HCEC 1CT (cell line): ENCODE data around the gene PTPN2.
"Not testable (repeated sequence)": the region's sequence is repeated elsewhere in the genome, so short reads cannot be mapped to it uniquely, and the experiment has no call there.

Experiments used
- DNase-seq: peaks from one replicate; pipeline ENCODE4 v3.0.0-alpha.2; 2017

The PTPN2 gene

DNA sequence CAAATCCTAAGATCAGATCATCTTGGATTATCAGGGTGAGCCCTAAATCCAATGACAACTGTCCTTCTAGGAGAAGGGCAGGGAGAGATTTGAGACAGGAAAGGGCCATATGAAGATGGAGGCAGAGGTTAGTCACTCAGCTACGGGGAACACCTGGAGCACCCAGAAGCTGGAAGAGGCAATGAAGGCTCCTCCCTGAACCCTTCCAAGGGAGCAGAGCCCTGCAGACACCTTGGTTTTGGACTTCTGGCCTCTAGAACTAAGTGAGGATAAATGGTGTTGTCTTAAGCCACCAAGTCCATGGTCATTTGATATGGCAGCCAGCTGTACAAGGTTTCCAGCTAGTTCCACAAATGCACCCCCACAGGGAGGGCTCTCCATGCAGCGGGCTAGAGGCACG, 6.9 kb upstream of the PTPN2 start:
- DNase-seq, result no peak

DNA sequence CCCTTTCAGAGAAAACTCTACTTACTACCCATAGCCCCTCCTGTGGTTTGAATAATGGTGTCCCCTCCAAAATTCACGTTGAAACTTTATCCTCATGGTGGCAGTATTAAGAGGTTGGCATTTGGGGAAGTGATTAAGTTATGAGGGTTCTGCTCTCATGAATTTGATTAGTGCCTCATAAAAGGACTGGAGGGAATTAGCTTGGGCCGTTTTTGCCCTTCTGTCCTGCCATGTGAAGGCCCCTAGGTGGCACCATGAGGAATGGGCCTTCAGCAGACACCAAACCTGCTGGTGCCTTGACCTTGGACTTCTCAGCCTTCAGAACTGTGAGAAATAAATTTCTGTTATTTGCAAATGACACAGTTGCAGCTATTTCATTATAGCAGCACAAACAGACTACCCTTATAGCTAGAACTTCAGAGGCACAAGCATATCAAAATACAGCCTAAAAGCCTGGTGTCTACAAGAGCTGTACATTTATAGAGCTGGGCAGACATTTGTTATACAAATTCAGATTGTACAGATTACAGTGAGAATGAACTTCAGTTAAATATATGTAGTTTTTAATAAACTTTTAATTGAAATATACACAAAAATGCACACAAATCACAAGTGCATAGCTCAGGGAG, 2.6 kb upstream of the PTPN2 start:
- DNase-seq, result peak; percentile 20

- DNase-seq, result no peak
These were observed 1.5 kb upstream of the PTPN2 start for GRCh38 chr18:12885500-12885899.

GRCh38 chr18:12884406-12885323, 628 bp upstream of the PTPN2 start:
- DNase-seq, result no peak

GRCh38 chr18:12883372-12883683, 709 bp downstream of the PTPN2 start:
- DNase-seq, result no peak

GRCh38 chr18:12882453-12883371, 1.3 kb downstream of the PTPN2 start:
- no peak for DNase-seq

- DNase-seq, result no peak
These were observed 3.5 kb downstream of the PTPN2 start for GRCh38 chr18:12880541-12880910.

- DNase-seq, result no peak
These were observed 4.0 kb downstream of the PTPN2 start for GRCh38 chr18:12879840-12880540.

- DNase-seq, result not testable (repeated sequence)
These were observed 9.0 kb downstream of the PTPN2 start for GRCh38 chr18:12874992-12875391.

GRCh38 chr18:12873961-12874567, 10.0 kb downstream of the PTPN2 start:
- not testable (repeated sequence) for DNase-seq

GRCh38 chr18:12872408-12872807, 11.6 kb downstream of the PTPN2 start:
- no peak for DNase-seq

- DNase-seq, result no peak
These were observed 15.5 kb downstream of the PTPN2 start for GRCh38 chr18:12868576-12868975.

GRCh38 chr18:12867441-12868123, 16.5 kb downstream of the PTPN2 start:
- no peak for DNase-seq

- DNase-seq, result no peak
These were observed 20.3 kb downstream of the PTPN2 start for GRCh38 chr18:12863687-12864216.

GRCh38 chr18:12862874-12863482, 21.1 kb downstream of the PTPN2 start:
- DNase-seq, result no peak

- DNase-seq, result no peak
These were observed 21.6 kb downstream of the PTPN2 start for GRCh38 chr18:12862467-12862866.

- DNase-seq, result no peak
These were observed 22.4 kb downstream of the PTPN2 start for GRCh38 chr18:12861637-12862036.

GRCh38 chr18:12860530-12860929, 23.5 kb downstream of the PTPN2 start:
- DNase-seq, result no peak

DNA sequence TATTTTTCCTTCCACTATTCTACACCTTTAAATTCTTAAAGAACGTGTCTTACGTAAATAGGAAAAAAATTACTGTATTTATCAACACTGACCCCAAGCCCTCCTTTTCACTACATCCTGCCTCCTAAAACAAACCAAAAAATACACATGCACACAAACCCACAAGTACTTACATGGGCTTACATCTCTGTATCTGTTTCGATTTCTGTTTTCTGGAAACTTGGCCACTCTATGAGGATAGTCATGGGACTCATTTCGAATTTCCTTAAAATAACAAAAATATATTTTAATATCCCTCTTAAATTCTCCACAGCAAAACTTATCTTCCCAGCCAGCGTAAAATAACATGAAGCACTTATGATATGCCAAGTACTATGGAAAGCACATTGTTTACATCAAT, 25.0 kb downstream of the PTPN2 start:
- no peak for DNase-seq

GRCh38 chr18:12857991-12858544, 26.0 kb downstream of the PTPN2 start:
- DNase-seq, result no peak
